GM18909 (cell line): ENCODE measurements around the gene ASIC2.

Source experiments
- ATAC-seq: cut with Tn5 transposase; IDR thresholded peaks from one replicate; pipeline ENCODE4 v1.9.1; 2021; ENCODE audit warnings: mild to moderate bottlenecking; ENCODE audit not compliant: unreplicated experiment, poor library complexity

The ASIC2 gene

DNA sequence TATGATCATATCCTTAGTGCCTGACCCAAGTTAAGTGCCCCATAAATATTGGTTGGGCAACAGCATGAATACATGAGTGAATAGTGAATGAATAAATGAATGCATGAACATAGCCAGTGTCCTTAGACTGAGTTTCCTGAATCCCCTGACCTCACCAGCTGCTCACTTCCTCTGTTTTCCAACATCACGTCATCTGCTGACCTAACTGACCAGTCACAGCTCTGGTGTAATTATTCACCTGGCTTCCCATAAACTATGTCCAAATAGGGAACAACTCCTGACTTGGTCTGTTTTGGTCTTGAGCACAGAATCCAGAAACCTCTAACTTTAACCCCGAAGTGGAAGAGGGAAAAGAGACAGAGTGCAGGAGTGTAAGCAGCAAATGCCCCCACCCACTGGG is 83.4 kb downstream of the ASIC2 start:
- no peak for ATAC-seq

DNA sequence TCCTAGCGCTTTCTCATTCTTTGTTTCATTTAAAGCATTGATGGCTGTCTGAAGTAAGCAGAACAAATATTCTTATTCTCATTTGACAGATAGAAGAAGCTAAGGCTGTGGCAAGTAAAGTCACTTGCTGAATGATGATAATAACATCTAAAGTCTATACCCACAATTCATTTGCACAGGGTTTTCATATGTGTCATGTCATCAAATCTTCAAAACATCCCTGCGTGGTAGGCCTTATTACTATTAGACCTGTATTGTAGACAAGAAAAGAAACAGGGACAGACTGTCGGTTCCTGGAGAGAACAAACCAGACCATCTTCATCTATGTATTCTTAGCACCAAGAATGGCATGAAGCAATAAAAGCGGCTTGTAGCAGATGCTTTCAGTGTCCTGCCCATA is 85.9 kb downstream of the ASIC2 start:
- ATAC-seq: no peak

- no peak for ATAC-seq
Observed at GRCh38 chr17:33205552-33205951, 87.5 kb downstream of the ASIC2 start.

- ATAC-seq: no peak
Observed at GRCh38 chr17:33204701-33205100, 88.4 kb downstream of the ASIC2 start.

GRCh38 chr17:33204156-33204555 is 88.9 kb downstream of the ASIC2 start:
- no peak for ATAC-seq

DNA sequence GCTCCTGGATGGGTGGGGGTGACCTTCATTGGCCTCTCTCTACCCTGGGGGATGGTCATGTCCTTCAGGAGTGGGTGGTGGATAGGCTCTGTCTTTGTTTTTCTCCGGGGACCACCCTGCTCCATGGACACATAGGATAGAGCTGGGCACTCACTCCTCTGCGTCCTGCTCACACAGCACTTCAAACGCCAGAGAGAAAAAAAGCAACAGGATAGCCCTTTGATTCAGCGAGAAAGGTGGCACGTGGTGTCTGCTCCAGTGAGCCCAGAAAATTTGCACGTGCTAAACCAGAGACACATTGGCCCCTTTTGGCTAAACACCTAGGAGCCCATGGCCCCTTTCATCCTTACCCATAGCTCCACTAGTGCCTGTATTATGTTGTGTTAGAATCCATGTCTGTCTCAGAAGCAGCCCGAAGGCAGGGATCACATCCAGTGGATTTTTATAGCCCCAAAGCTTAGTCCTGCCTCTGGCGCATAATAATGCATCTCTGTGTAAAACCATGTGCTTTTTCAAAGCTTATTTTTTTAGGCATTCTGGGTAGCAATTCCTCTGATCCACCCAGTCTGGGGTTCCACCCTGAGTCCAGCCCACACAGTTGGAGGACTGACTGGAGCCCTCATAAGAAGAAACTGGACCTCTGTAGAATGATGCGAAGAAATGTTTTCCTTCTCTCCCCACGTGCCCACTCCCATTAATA is 90.1 kb downstream of the ASIC2 start:
- no peak for ATAC-seq

- ATAC-seq: no peak
Observed at GRCh38 chr17:33202021-33202420, 91.1 kb downstream of the ASIC2 start.

DNA sequence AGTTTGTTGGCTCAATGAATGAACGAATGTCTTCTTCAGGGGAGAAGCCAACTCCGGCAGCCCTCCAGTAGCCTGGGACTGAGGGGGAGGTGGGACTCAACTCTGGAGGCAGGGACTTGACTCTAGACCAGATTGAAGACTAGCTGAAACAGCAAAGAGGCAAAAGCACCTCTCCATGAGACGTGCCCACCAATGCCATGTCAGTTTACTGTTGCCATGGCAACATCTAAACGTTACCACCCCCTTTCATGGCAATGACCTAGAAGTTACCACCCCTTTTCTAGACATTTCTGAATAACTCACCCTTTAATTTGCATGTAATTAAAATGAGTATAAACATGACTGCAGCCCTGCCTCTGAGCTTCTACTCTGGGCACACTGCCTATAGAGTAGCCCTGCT is 91.8 kb downstream of the ASIC2 start:
- no peak for ATAC-seq

GRCh38 chr17:33200587-33200986 is 92.5 kb downstream of the ASIC2 start:
- no peak for ATAC-seq

DNA sequence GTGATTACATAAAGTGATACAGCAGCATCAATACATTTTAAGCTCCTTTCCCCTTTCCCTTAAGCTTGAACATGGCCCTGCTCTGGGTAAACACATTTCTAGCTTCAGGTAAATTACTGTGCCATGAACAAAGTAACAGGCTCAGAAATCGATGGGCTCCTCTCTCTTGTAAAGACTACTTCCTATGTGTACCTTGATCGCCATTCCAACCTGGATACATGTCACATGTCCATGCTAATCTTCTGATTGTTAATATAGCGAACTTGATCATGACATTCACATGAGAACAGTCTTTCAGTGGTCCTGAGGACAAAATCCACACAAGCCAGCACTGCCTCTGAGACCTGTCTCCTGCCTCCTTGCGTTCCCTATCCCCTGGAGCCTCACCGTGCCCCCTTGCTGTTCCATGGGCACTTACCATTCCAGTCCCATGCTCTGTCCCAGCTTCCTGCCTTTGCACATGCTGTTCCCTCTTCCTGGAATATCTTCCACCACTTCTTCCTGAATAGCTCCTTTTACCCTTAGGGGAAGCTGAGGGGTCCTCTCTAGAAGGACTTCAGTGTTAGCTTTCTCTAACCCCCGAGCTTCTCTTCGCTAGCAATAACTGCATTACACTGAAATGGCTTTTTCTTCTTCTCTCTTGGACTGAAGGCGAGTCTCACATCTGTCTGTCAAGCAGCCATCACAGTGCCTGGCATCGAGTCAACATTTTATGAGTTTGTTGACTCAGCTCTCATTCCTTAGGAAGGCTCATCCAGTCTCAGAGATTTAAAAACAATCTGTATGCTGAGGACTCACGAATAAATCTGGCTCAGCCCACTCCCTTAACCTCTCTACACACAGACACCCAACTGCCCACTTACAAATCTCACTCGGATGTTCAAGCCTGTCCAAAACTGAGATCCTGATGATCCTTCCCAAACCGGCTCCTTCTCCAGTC is 93.3 kb downstream of the ASIC2 start:
- no peak for ATAC-seq

GRCh38 chr17:33198954-33199353 is 94.1 kb downstream of the ASIC2 start:
- ATAC-seq: no peak

- ATAC-seq: no peak
Observed at GRCh38 chr17:33197342-33197741, 95.8 kb downstream of the ASIC2 start.

- no peak for ATAC-seq
Observed at GRCh38 chr17:33196883-33197282, 96.2 kb downstream of the ASIC2 start.

DNA sequence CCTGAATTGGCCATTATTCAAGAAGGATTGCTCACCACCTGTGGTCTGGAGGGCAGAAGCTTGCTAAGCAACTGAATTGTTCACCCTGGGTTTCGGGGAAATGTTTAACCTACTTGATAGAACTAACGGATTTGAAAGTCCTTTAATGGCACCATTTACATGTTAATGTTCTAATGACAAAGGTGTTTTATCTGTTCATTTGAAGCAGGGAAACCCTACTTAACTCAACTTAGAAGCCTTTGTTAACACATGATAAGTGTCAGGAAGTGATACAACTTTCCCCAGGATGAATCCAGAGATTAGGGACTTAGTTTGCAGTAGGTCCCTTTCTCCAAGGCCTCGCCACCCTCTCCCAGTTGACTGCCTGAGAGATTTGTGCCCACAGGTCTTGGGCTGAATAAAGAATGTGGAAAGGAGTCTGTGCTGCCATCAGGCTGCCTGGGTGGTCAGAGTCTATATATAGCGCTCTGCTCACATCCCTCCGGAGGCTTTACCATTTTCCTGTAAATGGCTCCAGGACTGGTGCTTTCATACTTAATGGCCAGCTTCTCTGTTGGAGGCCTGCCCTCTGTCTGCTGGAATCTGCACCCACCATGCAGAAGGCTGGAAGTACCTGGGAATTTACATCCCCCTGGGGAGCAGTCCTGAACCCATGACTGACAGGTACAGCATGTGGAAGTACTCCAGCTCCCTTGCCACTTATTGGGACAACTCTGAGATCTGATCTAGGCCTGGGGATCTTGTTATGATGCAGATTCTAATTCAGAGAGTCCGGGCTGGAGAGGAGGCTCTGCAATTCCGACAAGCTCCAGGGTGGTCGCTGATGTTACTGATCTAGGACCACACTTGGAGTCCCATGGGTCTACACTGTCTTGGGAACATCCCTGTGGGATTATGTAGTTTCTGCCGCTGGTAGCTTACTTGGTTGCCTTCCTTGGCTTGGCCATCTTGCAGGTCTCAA is 99.9 kb downstream of the ASIC2 start:
- ATAC-seq: no peak

DNA sequence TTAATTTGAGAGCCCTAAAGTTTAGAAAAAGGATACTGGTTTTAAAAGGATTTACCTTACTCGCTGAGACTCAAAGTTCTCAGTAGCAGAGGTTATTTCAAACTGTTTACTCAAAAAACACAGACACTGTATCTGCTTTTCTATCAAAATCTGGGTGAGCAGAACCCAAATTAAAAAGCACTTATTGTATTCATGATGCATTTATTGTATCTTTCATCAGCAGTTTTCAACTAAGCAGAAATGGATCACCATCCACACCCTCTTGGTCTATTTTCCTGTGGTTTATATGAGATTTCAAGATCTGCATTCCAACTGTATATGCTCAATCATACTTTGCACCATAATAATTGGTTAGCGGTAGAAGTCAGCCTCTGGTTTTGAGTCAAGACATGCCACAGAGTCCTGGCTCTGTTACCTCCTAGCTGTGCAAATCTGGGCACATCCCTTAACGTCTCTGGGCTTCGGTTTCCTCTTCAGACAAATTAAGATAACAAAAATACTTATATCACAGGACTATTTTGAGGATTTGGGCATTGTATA is 109.5 kb downstream of the ASIC2 start:
- ATAC-seq: no peak

- ATAC-seq: no peak
Observed at GRCh38 chr17:33179151-33179550, 113.9 kb downstream of the ASIC2 start.

GRCh38 chr17:33178681-33179080 is 114.4 kb downstream of the ASIC2 start:
- no peak for ATAC-seq

- ATAC-seq: no peak
Observed at GRCh38 chr17:33175562-33175961, 117.5 kb downstream of the ASIC2 start.

GRCh38 chr17:33171931-33172330 is 121.2 kb downstream of the ASIC2 start:
- ATAC-seq: no peak

- no peak for ATAC-seq
Observed at GRCh38 chr17:33169580-33170285, 123.4 kb downstream of the ASIC2 start.
